ENCODE measurements around the gene MPV17L2.

- TF ChIP-seq, protein P1, sequence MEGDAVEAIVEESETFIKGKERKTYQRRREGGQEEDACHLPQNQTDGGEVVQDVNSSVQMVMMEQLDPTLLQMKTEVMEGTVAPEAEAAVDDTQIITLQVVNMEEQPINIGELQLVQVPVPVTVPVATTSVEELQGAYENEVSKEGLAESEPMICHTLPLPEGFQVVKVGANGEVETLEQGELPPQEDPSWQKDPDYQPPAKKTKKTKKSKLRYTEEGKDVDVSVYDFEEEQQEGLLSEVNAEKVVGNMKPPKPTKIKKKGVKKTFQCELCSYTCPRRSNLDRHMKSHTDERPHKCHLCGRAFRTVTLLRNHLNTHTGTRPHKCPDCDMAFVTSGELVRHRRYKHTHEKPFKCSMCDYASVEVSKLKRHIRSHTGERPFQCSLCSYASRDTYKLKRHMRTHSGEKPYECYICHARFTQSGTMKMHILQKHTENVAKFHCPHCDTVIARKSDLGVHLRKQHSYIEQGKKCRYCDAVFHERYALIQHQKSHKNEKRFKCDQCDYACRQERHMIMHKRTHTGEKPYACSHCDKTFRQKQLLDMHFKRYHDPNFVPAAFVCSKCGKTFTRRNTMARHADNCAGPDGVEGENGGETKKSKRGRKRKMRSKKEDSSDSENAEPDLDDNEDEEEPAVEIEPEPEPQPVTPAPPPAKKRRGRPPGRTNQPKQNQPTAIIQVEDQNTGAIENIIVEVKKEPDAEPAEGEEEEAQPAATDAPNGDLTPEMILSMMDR (conservative IDR thresholded peaks at IDR 0.05; ENCODE audit: low read depth, low read length) = no peak
- TF ChIP-seq, protein P2, sequence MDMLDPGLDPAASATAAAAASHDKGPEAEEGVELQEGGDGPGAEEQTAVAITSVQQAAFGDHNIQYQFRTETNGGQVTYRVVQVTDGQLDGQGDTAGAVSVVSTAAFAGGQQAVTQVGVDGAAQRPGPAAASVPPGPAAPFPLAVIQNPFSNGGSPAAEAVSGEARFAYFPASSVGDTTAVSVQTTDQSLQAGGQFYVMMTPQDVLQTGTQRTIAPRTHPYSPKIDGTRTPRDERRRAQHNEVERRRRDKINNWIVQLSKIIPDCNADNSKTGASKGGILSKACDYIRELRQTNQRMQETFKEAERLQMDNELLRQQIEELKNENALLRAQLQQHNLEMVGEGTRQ (IDR thresholded peaks at IDR 0.05; ENCODE audit: low read depth, low read length) = no peak
- TF ChIP-seq RCOR1 (IDR thresholded peaks at IDR 0.05; ENCODE audit: insufficient replicate concordance, low read length) (no peak), CEBPB (IDR thresholded peaks at IDR 0.05; ENCODE audit: low read depth, low read length) (no peak), MXI1 (IDR thresholded peaks at IDR 0.05; ENCODE audit: borderline replicate concordance, low read depth, low read length) (no peak), POLR2A (IDR thresholded peaks at IDR 0.05; ENCODE audit: low read depth, low read length) (no peak)
Measured at GRCh38 chr19:18170714-18171255, 22.2 kb upstream of the MPV17L2 start.

Data from IMR-90 (cell line).